Activated effector memory CD4-positive, alpha-beta T cell treated with anti-CD3 and anti-CD28 coated beads, Interleukin-2, amount 50 U/mL, for 16 hours (primary cell): ENCODE results near the gene PLXDC2.

Source experiments
- DNase-seq: peaks from one replicate; pipeline ENCODE4 v3.0.0-alpha.2; 2020

Gene PLXDC2

GRCh38 chr10:19915816-19916215 lies 99.6 kb downstream of the PLXDC2 start:
- no peak for DNase-seq

DNA sequence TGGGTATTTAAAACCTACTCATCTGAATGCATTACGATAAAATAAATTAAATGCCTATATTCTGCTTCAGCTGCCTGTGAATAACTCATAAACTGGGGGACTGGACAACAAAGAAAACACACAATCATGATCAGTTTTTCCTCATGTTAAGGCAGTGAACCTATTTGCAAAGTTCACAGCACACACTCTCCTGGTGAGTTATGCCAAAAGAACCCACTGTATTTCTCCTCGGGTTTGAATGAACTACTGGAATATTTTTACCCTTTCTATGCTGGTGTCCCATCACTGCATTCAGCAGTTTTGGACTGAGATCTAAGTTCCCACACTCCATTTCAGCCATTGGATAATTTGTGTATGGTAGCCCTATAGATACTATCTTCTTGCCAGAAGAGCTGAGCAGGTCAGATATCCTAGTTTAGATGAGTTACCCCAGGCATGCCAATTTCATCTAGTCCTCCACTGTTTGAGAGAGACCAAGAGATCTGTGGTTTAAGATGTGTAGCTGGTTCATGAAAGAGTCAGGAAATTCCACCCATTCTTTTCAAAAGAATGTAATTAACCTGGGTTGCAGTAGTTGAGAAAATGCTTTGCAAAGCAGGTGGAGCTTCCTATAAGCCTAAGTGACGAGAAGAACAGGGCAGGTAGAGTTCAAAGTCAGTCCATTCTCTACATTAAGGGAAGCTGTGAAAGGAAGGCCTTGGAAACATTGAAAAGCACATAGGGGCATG lies 101.7 kb downstream of the PLXDC2 start:
- no peak for DNase-seq

DNA sequence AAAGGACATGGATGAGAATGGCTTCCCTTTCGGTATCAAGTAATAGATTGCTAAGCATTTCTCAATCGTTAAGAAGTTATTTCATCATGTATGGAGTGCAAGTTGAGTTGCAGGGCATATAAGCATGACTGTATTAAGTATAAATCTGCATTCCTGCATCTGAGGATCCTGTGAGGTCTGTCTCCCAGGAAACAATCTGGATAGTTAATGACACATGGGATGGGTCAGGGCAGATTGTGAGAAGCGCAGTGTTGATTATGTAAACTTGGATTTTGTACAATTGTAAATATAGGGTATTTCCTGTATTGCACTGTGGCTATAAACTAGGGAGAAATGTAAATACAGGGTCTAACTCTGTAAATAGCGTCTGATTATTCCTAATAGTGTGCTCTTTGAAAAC lies 102.6 kb downstream of the PLXDC2 start:
- DNase-seq: no peak

- DNase-seq: no peak
Observed at GRCh38 chr10:19919671-19920070, 103.4 kb downstream of the PLXDC2 start.

- DNase-seq: no peak
Observed at GRCh38 chr10:19920075-19920726, 104.0 kb downstream of the PLXDC2 start.

- no peak for DNase-seq
Observed at GRCh38 chr10:19921300-19922140, 105.3 kb downstream of the PLXDC2 start.

DNA sequence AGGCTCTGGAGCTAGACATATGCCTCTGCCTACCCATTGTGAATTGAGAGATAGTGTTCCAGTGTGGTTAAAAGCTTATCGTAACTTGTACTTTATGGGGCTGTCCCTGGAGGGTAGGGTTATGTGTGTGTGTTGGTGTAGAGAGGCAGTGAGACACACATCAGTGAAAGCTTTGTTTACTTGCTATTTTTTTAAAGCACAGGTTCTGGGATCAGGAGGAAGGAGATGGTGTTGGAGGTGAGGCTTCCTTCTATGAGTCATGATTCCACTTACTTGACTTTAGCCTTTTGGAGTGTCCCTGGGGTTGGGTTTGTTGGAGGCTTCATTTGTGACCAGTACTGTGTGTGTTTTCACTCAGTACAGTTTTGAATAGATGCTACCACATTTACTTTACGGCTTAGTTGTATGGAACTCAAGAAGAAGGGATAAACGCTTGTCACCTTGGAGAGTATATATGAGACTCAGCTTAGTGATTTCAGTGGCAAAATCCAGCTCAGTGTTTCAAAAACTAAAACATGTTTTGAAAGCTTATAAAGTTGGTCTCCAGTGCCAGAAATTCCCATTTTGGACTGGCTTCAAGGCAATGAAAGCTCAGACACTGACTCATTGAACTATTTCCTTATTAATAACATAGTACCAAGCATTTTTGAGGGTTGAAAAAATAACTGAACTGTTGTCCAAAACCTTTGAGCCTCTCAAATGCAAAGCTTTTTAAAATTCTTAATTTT lies 106.2 kb downstream of the PLXDC2 start:
- DNase-seq: no peak

GRCh38 chr10:19925064-19925463 lies 108.8 kb downstream of the PLXDC2 start:
- DNase-seq: no peak

- no peak for DNase-seq
Observed at GRCh38 chr10:19928936-19929335, 112.7 kb downstream of the PLXDC2 start.

- DNase-seq: no peak
Observed at GRCh38 chr10:19929506-19930140, 113.4 kb downstream of the PLXDC2 start.

DNA sequence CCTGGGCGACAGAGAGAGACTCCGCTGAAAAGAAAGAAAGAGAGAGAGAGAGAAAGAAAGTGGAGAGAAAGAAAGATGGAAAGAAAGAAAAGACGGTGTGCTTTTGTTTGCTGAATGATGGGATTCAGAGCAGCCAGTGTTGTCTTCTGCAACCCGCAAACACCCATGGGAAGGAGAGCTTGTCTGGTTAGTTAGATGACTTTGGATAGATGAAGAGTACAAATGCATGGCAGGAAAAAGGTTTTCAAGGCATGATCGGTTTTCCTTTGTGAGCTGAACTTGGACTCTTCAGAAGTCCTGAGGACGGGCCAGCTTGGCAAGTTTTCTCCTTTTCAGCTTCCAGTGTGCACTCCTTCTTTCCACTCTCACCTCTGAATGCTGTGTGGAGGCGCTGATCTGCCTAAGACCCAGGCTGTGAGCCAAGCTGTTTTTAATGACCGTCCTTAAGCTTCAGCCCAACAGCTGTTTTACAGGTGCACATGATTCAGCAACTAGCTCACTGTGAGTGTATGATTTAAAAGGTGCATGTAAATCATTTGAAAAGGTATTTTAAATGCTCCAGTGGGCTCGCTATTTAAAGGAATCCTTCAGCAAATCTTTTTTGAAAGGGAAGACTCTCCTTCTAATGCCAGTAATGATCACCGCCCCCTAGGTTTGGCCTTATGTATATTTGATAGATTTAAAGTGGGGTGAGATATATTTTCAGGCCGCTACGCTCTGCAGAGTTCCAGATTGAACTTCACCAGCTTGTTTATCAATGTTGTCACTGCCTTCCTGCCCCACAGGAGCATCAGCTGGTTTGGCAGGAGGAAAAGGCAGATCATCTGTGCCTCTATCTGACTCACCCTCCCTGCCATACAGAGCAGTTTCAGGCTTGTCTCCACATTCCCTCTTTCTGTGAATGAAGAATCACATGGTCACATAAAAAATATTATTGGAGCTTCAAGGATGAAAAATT lies 115.0 kb downstream of the PLXDC2 start:
- no peak for DNase-seq

DNA sequence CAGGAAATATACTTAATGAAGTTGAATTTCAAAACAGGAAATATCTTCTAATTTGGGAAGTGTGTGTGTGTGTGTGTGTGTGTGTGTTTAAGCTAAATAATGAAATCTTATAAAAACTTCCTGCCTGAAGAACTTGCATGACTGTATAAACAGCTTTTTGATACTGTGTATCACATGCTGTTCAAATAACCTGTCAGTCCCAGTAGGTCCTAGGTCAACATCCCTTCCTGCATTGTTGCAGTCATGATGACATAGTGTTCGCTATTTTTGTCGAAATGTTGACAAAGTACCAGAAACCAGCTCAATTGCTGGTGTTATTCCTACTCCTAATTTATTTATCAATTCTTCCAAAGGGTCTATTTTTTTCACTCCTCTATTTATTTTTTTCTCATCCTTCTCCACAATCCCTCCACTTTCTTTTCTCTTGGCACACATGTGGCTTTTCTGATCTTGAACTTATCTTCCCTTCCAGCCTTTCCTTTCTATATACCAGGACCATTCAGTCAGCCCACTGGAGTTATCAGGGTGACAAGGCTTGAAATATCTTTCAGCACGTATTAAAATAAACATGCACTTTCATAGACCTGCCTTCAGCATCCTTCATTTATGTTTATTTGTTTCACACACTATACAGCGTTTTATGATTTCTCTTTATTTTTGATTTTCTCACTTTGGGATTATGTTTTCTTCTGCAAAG lies 115.8 kb downstream of the PLXDC2 start:
- DNase-seq: no peak

DNA sequence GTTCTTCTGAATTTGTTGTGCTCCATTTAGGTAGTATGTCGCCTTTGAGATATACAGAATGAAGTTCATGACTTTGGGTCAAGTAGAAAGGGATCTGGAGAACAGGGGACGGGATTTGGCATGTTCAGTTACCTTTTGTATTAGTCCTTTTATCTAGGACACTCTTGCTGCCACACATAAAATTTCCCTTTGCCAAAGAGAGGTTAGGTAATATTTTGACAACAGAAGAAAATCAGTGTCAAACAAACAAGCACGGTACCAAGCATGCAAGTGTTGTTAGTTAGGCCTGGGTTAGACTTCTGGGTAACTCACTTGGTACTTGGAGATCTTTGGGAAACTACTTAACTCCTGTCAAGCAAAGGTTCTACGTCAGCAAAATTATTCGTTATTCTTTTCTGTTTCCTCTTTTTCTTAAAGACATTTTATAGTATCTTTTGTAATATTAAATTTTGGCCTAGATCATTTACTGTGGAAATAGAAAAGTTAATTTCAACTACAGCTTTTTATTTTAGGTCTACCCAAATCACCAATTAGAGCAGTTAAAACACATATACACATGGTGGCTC lies 116.7 kb downstream of the PLXDC2 start:
- no peak for DNase-seq

- no peak for DNase-seq
Observed at GRCh38 chr10:19933772-19934171, 117.5 kb downstream of the PLXDC2 start.

- no peak for DNase-seq
Observed at GRCh38 chr10:19935176-19935575, 118.9 kb downstream of the PLXDC2 start.

DNA sequence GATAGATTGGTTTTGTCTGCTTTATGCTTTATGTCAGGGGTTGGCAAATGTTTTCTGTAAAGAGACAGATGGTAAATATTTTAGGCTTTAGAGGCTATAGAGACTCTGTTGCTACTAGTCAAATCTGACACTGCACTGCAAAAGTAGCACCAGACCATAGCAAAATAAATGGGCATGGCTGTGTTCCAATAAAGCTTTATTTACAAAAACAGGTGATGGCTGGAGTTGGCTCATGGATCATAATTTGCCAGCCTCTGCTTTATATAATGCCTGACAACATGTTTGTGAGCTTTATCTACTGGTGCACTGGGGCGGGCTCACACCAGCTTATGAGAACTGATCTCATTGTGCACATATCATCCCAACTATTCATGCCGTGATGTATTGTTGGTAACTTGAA lies 120.1 kb downstream of the PLXDC2 start:
- no peak for DNase-seq

DNA sequence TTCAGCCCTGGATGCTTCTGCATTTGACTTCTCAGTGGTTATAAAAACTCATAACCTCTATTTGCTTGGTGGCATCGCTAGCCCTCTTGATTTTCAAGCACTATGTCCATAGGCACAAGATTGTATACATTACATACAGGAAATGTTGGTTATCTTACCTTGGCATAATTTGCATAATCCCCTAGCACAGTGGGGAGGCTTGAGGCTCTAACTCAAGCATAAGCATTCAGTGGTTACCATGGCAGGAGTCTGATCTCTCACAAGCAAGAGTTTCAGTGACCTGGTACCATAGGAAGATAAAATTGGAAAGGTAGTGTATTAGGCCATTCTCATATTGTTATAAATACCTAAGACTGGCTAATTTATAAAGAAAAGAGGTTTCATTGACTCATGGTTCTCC lies 121.8 kb downstream of the PLXDC2 start:
- no peak for DNase-seq

DNA sequence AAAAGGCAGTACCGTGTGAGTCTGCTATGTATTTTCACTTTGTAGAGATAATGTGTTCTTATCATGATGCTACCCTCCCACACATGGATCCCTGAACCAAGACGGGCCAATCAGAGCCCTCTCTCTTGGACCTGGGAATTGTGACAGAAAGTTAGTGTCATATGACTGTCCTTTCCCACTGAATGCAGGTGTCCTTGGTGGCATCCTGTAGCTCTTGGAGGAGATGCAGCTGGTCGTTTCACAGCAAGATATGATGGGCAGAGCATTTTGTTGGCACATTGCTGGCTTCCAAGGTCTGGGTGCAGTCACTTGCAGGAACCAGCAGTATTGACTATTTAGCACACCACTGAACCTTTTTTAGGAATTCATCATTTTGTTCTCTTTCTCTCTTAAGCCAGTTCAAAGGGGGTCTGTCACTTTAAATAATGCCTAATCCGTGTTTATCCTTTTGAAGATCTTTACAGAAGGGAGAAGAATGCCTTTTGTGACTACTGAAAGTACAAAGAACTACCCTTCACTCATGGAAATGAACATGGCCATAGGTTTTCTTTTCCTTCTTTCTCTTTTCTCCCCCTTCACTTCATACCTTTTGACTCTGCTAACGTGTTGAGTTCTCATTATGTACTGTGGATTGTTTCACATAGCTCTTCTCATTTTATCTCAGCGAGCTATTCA lies 125.1 kb downstream of the PLXDC2 start:
- DNase-seq: no peak

GRCh38 chr10:19944911-19945663 lies 128.9 kb downstream of the PLXDC2 start:
- DNase-seq: no peak
